PC-3 (cell line): Measurements from ENCODE around the gene ACADSB. TPM values are rescaled to one million over a fixed set of nuclear protein-coding genes. Genes with fewer than 3 reads are reported as not detected.

Experiments used
- ATAC-seq: fragments of 200-7000 bp; cut with Tn5 transposase; 2 replicates; pipeline ENCODE4 v1.9.1; 2020; ENCODE audit warnings: mild to moderate bottlenecking, moderate library complexity
- BruUV-seq: library from RNA; stranded (reverse); fragments of 400-500 nt; replicated peaks from 2 replicates; lab custom pipeline; 2021; lab: Mats Ljungman, UMichigan
- CTCF ChIA-PET: fragments of 300-600 bp; sonication (Branson Sonifier 250); formaldehyde crosslinking; loops from one replicate; lab custom pipeline; 2022; ENCODE audit warnings: antibody characterized with exemption; lab: Charles Lee
- POLR2A ChIA-PET: fragments of 300-600 bp; sonication (Branson Sonifier 250); formaldehyde crosslinking; loops from one replicate; lab custom pipeline; 2022; ENCODE audit warnings: antibody characterized with exemption; ENCODE audit not compliant: unreplicated experiment; lab: Charles Lee
- DNase-seq: peaks from one replicate; pipeline ENCODE4 v3.0.0-alpha.2; 2015
- H2AFZ ChIP-seq: fragments of 300-600 bp; sonication (generic); 2 replicates; pipeline ENCODE4 v1.6.0; 2016; ENCODE audit warnings: antibody characterized with exemption, low read length
- H3F3A ChIP-seq: fragments of 300-600 bp; sonication (generic); one replicate; pipeline ENCODE4 v1.6.0; 2017; ENCODE audit warnings: antibody characterized with exemption, low read length, control low read depth, mild to moderate bottlenecking; ENCODE audit not compliant: unreplicated experiment
- H3K27ac ChIP-seq: fragments of 300-600 bp; sonication (generic); 2 replicates; pipeline ENCODE4 v1.5.1; 2016; ENCODE audit warnings: mild to moderate bottlenecking, low read length
- H3K27me3 ChIP-seq: fragments of 300-600 bp; sonication (generic); 2 replicates; pipeline ENCODE4 v1.6.1; 2016; ENCODE audit warnings: low read length, mixed read lengths
- H3K36me3 ChIP-seq: fragments of 300-600 bp; sonication (generic); 2 replicates; pipeline ENCODE4 v1.6.1; 2016; ENCODE audit warnings: low read depth, mixed run types, low read length, mixed read lengths
- H3K4me1 ChIP-seq: fragments of 300-600 bp; sonication (generic); 2 replicates; pipeline ENCODE4 v1.5.1; 2016; ENCODE audit warnings: low read length; ENCODE audit not compliant: insufficient read depth
- H3K4me2 ChIP-seq: fragments of 300-600 bp; sonication (generic); 2 replicates; pipeline ENCODE4 v1.6.0; 2016; ENCODE audit warnings: low read length
- H3K4me3 ChIP-seq: fragments of 300-600 bp; sonication (generic); 2 replicates; pipeline ENCODE4 v1.5.1; 2016; ENCODE audit warnings: mild to moderate bottlenecking, low read length, mixed read lengths
- H3K79me2 ChIP-seq: fragments of 300-600 bp; sonication (generic); 2 replicates; pipeline ENCODE4 v1.6.1; 2017; ENCODE audit warnings: low read length, mixed read lengths
- H3K9ac ChIP-seq: fragments of 300-600 bp; sonication (generic); 2 replicates; pipeline ENCODE4 v1.6.0; 2016; ENCODE audit warnings: mild to moderate bottlenecking, low read length
- H3K9me2 ChIP-seq: fragments of 300-600 bp; sonication (generic); replicated peaks from 2 replicates; pipeline ENCODE4 v1.6.1; 2016; ENCODE audit warnings: mixed run types, low read length, mixed read lengths
- H3K9me3 ChIP-seq: fragments of 300-600 bp; sonication (generic); 2 replicates; pipeline ENCODE4 v1.6.1; 2016; ENCODE audit warnings: low read length, mixed read lengths
- H4K20me1 ChIP-seq: fragments of 300-600 bp; sonication (generic); 2 replicates; pipeline ENCODE4 v1.6.1; 2016; ENCODE audit warnings: low read length, mixed read lengths
- CTCF ChIP-seq: fragments of 300-600 bp; sonication (generic); conservative IDR thresholded peaks from 2 replicates; pipeline ENCODE4 v1.5.1; 2017; ENCODE audit warnings: antibody characterized with exemption, low read depth, mild to moderate bottlenecking, low read length
- EZH2 ChIP-seq: fragments of 300-600 bp; sonication (generic); IDR thresholded peaks from one replicate; pipeline ENCODE4 v1.6.1; 2017; ENCODE audit warnings: antibody characterized with exemption, mild to moderate bottlenecking, low read length; ENCODE audit not compliant: unreplicated experiment
- EZH2phosphoT487 ChIP-seq: fragments of 300-600 bp; sonication (generic); IDR thresholded peaks from 2 replicates; pipeline ENCODE4 v1.6.1; 2018; ENCODE audit warnings: mild to moderate bottlenecking, antibody characterized with exemption, low read length, borderline replicate concordance
- intact Hi-C: fragments of 100-400 bp; cut with micrococcal nuclease; formaldehyde crosslinking; loops from 2 replicates; pipeline ENCODE4 v1.9.0; 2023
- total RNA-seq: library from RNA; depleted of rRNA; stranded (reverse); fragments of >200 nt; gene quantifications from 2 replicates; pipeline ENCODE4 v1.2.3, GENCODE V29; 2014

The ACADSB gene
- total RNA-seq, 1 experiment from 2014 or later: 3.2 TPM

- POLR2A ChIA-PET: interaction anchor here (0.7 kb wide), 1 partner anchor 460 kb away, joined by 3 read pairs; no protein-coding TSS in a partner anchor
- H3K9me3 ChIP-seq: no peaks in the 10 kb centered on the region
- H3K36me3 ChIP-seq: no peaks in the 10 kb centered on the region
- no peak overlapping the region for H3K9ac ChIP-seq
- no peaks in the 10 kb centered on the region for H3K79me2 ChIP-seq
- DNase-seq (no peak), ATAC-seq (no peak)
- no peak overlapping the region for H3K27ac ChIP-seq
- H4K20me1 ChIP-seq: no peaks in the 10 kb centered on the region
- H3K27me3 ChIP-seq: no peaks in the 10 kb centered on the region
- no peaks in the 10 kb centered on the region for H3K9me2 ChIP-seq
- TF ChIP-seq EZH2phosphoT487: no peak
- no TSS peak for BruUV-seq
- H3F3A ChIP-seq: no peaks in the 10 kb centered on the region
- CTCF ChIA-PET: no interaction called here
- no peaks in the 10 kb centered on the region for H3K4me1 ChIP-seq
- no peak overlapping the region for H3K4me3 ChIP-seq
- no peak overlapping the region for H3K4me2 ChIP-seq
- no peak overlapping the region for H2AFZ ChIP-seq
- intact Hi-C loops: no loop called here
Measured at GRCh38 chr10:123017421-123018165, 8.8 kb downstream of the ACADSB start.

GRCh38 chr10:123018531-123018930 lies 9.7 kb downstream of the ACADSB start:
- Histone ChIP-seq H3K27me3 (no peaks in the 10 kb centered on the region), H3K4me2 (no peak overlapping the region), H3K27ac (no peak overlapping the region), H4K20me1 (no peaks in the 10 kb centered on the region), H3K9me3 (no peaks in the 10 kb centered on the region), H3F3A (no peaks in the 10 kb centered on the region), H3K4me1 (no peaks in the 10 kb centered on the region), H3K4me3 (no peak overlapping the region), H3K9me2 (no peaks in the 10 kb centered on the region), H3K9ac (no peak overlapping the region), H3K36me3 (no peaks in the 10 kb centered on the region), H3K79me2 (no peaks in the 10 kb centered on the region), H2AFZ (no peak overlapping the region)
- no TSS peak for BruUV-seq
- ATAC-seq (no peak), DNase-seq (no peak)
- CTCF ChIA-PET: no interaction called here
- POLR2A ChIA-PET: no interaction called here
- no peak for TF ChIP-seq EZH2phosphoT487
- no peak for TF ChIP-seq EZH2
- no peak for TF ChIP-seq CTCF
- intact Hi-C loops: no loop called here

GRCh38 chr10:123019264-123019663 lies 10.5 kb downstream of the ACADSB start:
- H3F3A ChIP-seq: no peaks in the 10 kb centered on the region
- no peaks in the 10 kb centered on the region for H3K27me3 ChIP-seq
- DNase-seq: no peak
- H3K9ac ChIP-seq: no peak overlapping the region
- no peaks in the 10 kb centered on the region for H3K36me3 ChIP-seq
- H3K9me2 ChIP-seq: no peaks in the 10 kb centered on the region
- POLR2A ChIA-PET: no interaction called here
- no TSS peak for BruUV-seq
- ATAC-seq: no peak
- H3K4me2 ChIP-seq: no peak overlapping the region
- intact Hi-C loops: no loop called here
- H3K9me3 ChIP-seq: no peaks in the 10 kb centered on the region
- CTCF ChIA-PET: no interaction called here
- H3K4me3 ChIP-seq: no peak overlapping the region
- TF ChIP-seq EZH2: no peak
- TF ChIP-seq CTCF: no peak
- TF ChIP-seq EZH2phosphoT487: no peak
- no peaks in the 10 kb centered on the region for H3K4me1 ChIP-seq
- no peaks in the 10 kb centered on the region for H3K79me2 ChIP-seq
- no peak overlapping the region for H3K27ac ChIP-seq
- no peak overlapping the region for H2AFZ ChIP-seq
- no peaks in the 10 kb centered on the region for H4K20me1 ChIP-seq
